Astrocyte (in vitro differentiated cells and primary cell): ENCODE measurements around the gene COQ5. TPM values are rescaled to one million over a fixed set of nuclear protein-coding genes. Genes with fewer than 3 reads are reported as not detected.
"Not testable (repeated sequence)": the region's sequence is repeated elsewhere in the genome, so short reads cannot be mapped to it uniquely, and the experiment has no call there.

Source experiments
- DNase-seq: peaks from one replicate; pipeline ENCODE4 v3.0.0-alpha.2; 2010; ENCODE audit warnings: low read depth
- FAIRE-seq: peaks from 2 replicates; lab custom pipeline; 2011; peaks lifted over from hg19 to GRCh38; lab: Jason Lieb, UNC
- H2AFZ ChIP-seq: 2 replicates; pipeline ENCODE4 v1.6.0; 2012; ENCODE audit warnings: low read depth, low read length, inconsistent platforms
- H3K27ac ChIP-seq: 2 replicates; pipeline ENCODE4 v1.5.1; 2011; ENCODE audit warnings: low read depth, low read length, inconsistent platforms
- H3K27me3 ChIP-seq: 2 replicates; pipeline ENCODE4 v1.6.0; 2011; ENCODE audit warnings: low read length, inconsistent platforms; ENCODE audit not compliant: insufficient read depth
- H3K36me3 ChIP-seq: 2 replicates; pipeline ENCODE4 v1.5.1; 2011; ENCODE audit warnings: low read length, inconsistent platforms; ENCODE audit not compliant: insufficient read depth
- H3K4me1 ChIP-seq: 2 replicates; pipeline ENCODE4 v1.5.1; 2011; ENCODE audit warnings: low read length, inconsistent platforms; ENCODE audit not compliant: insufficient read depth
- H3K4me2 ChIP-seq: 2 replicates; pipeline ENCODE4 v1.6.0; 2012; ENCODE audit warnings: low read length, inconsistent platforms
- H3K4me3 ChIP-seq: 2 replicates; pipeline ENCODE4 v1.5.1; 2011; ENCODE audit warnings: low read depth, mild to moderate bottlenecking, low read length, inconsistent platforms; ENCODE audit not compliant: insufficient read depth
- H3K79me2 ChIP-seq: 2 replicates; pipeline ENCODE4 v1.6.0; 2012; ENCODE audit warnings: mild to moderate bottlenecking, low read length, inconsistent platforms; ENCODE audit not compliant: insufficient read depth
- H3K9ac ChIP-seq: 2 replicates; pipeline ENCODE4 v1.6.0; 2012; ENCODE audit warnings: mild to moderate bottlenecking, low read length, inconsistent platforms
- H3K9me3 ChIP-seq: 2 replicates; pipeline ENCODE4 v1.5.1; 2012; ENCODE audit warnings: low read depth, mild to moderate bottlenecking, low read length, inconsistent platforms; ENCODE audit not compliant: insufficient read depth
- H4K20me1 ChIP-seq: 2 replicates; pipeline ENCODE4 v1.6.0; 2012; ENCODE audit warnings: low read length, inconsistent platforms; ENCODE audit not compliant: insufficient read depth
- H3K27ac Mint-ChIP-seq: one replicate; pipeline ENCODE4 v1.8.0; 2021; ENCODE audit warnings: mild to moderate bottlenecking, mixed read lengths; ENCODE audit not compliant: unreplicated experiment
- H3K27me3 Mint-ChIP-seq: one replicate; pipeline ENCODE4 v1.8.0; 2021; ENCODE audit warnings: low read depth, mixed read lengths; ENCODE audit not compliant: unreplicated experiment
- H3K36me3 Mint-ChIP-seq: one replicate; pipeline ENCODE4 v1.8.0; 2021; ENCODE audit warnings: low read depth, mixed read lengths; ENCODE audit not compliant: unreplicated experiment
- H3K4me1 Mint-ChIP-seq: one replicate; pipeline ENCODE4 v1.8.0; 2021; ENCODE audit warnings: low read depth, mixed read lengths; ENCODE audit not compliant: unreplicated experiment
- H3K4me3 Mint-ChIP-seq: one replicate; pipeline ENCODE4 v1.8.0; 2021; ENCODE audit warnings: mild to moderate bottlenecking, moderate library complexity, mixed read lengths; ENCODE audit not compliant: unreplicated experiment
- H3K9me3 Mint-ChIP-seq: one replicate; pipeline ENCODE4 v1.8.0; 2021; ENCODE audit warnings: mild to moderate bottlenecking, mixed read lengths; ENCODE audit not compliant: unreplicated experiment
- CTCF ChIP-seq: IDR thresholded peaks from 2 replicates; pipeline ENCODE4 v1.5.1; 2011; ENCODE audit warnings: low read depth, mild to moderate bottlenecking, inconsistent platforms, low read length, moderate library complexity; ENCODE audit not compliant: insufficient read depth
- EZH2 ChIP-seq: IDR thresholded peaks from 2 replicates; pipeline ENCODE4 v1.6.1; 2012; ENCODE audit warnings: mild to moderate bottlenecking, low read length, inconsistent platforms; ENCODE audit not compliant: insufficient read depth
- total RNA-seq: library from RNA; stranded (reverse); gene quantifications from 2 replicates; pipeline ENCODE4 v1.2.1, GENCODE V29; 2021

COQ5 gene
- total RNA-seq, 1 donor from 2014 or later = 23.4 TPM

GRCh38 chr12:120534203-120534702 lies 5.3 kb upstream of the COQ5 start, which contains the start of gene RNF10:
TSS of gene RNF10 (plus strand) at chr12:120534356. CDS start at chr12:120534812, 456 bp downstream.
- peaks cover 51% of the 10 kb centered on the region for H3K79me2 ChIP-seq
- Mint-ChIP-seq H3K4me3 (peak within 1 kb of the TSS; percentile 89), H3K27me3 (no peaks in the 10 kb centered on the region), H3K4me1 (peaks cover 34% of the 10 kb centered on the region), H3K36me3 (peaks cover 3% of the 10 kb centered on the region), H3K27ac (peak within 1 kb of the TSS; percentile 80), H3K9me3 (no peaks in the 10 kb centered on the region)
- FAIRE-seq (no peak), DNase-seq (peak; percentile 62)
- H3K4me1 ChIP-seq = peaks cover 40% of the 10 kb centered on the region
- peak within 1 kb of the TSS; percentile 69 for H3K4me3 ChIP-seq
- H3K36me3 ChIP-seq = peaks cover 2% of the 10 kb centered on the region
- peak within 1 kb of the TSS; percentile 92 for H3K9ac ChIP-seq
- H3K4me2 ChIP-seq = peak within 1 kb of the TSS; percentile 84
- TF ChIP-seq EZH2 (no peak), CTCF (no peak)
- no peaks in the 10 kb centered on the region for H3K9me3 ChIP-seq
- peak within 1 kb of the TSS; percentile 78 for H2AFZ ChIP-seq
- peak within 1 kb of the TSS; percentile 80 for H3K27ac ChIP-seq
- H3K27me3 ChIP-seq = no peaks in the 10 kb centered on the region
- peaks cover 46% of the 10 kb centered on the region for H4K20me1 ChIP-seq

GRCh38 chr12:120532701-120533238 lies 3.8 kb upstream of the COQ5 start:
- H4K20me1 ChIP-seq = peaks cover 31% of the 10 kb centered on the region
- H3K79me2 ChIP-seq = peaks cover 44% of the 10 kb centered on the region
- H3K4me1 Mint-ChIP-seq = peaks cover 21% of the 10 kb centered on the region
- peaks cover 3% of the 10 kb centered on the region for H3K36me3 Mint-ChIP-seq
- no peaks in the 10 kb centered on the region for H3K27me3 Mint-ChIP-seq
- H3K4me3 ChIP-seq = no peak overlapping the region
- no peak overlapping the region for H3K27ac Mint-ChIP-seq
- H3K36me3 ChIP-seq = peaks cover 2% of the 10 kb centered on the region
- H3K27me3 ChIP-seq = no peaks in the 10 kb centered on the region
- DNase-seq = no peak
- H3K9me3 ChIP-seq = no peaks in the 10 kb centered on the region
- H3K9me3 Mint-ChIP-seq = no peaks in the 10 kb centered on the region
- no peak overlapping the region for H3K4me2 ChIP-seq
- peaks cover 26% of the 10 kb centered on the region for H3K4me1 ChIP-seq
- TF ChIP-seq EZH2 = no peak
- no peak for TF ChIP-seq CTCF
- no peak overlapping the region for H3K9ac ChIP-seq
- no peak for FAIRE-seq
- H3K27ac ChIP-seq = no peak overlapping the region
- H2AFZ ChIP-seq = no peak overlapping the region
- H3K4me3 Mint-ChIP-seq = no peak overlapping the region

DNA sequence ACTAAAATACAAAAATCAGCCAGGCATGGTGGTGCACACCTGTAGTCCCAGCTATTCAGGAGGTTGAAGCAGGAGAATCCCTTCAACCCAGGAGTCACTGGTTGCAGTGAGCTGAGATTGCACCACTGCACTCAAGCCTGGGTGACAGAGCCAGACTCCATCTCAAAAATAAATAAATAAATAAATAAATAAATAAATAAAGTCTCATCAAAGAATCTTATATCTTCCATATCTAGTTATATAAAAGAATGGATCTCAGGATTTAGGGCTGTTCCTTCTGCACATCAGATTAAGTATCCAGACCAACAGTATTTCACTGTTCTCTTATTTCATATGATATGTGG lies 1.4 kb upstream of the COQ5 start:
- DNase-seq, H3K4me3 ChIP-seq, H3K9me3 Mint-ChIP-seq, H3K36me3 Mint-ChIP-seq, H3K36me3 ChIP-seq, H3K4me3 Mint-ChIP-seq, H3K27ac ChIP-seq, H3K9ac ChIP-seq, H3K4me1 Mint-ChIP-seq, H3K27ac Mint-ChIP-seq, H4K20me1 ChIP-seq, H2AFZ ChIP-seq, H3K9me3 ChIP-seq, H3K27me3 ChIP-seq, FAIRE-seq, H3K27me3 Mint-ChIP-seq: not testable (repeated sequence)
- Histone ChIP-seq H3K79me2 (peaks cover 20% of the 10 kb centered on the region), H3K4me2 (peak overlapping the region; percentile 90), H3K4me1 (peaks cover 12% of the 10 kb centered on the region)
